Thoracic aorta (tissue), 2 donors: ENCODE measurements around the gene TAMALIN. TPM values are rescaled to one million over a fixed set of nuclear protein-coding genes. Genes with fewer than 3 reads are reported as not detected.

ENCODE experiments used
- ATAC-seq: fragments of 150-250 bp; one replicate; pipeline ENCODE4 v1.8.0; 2017; ENCODE audit warnings: low read depth; ENCODE audit not compliant: insufficient number of reproducible peaks, low FRiP score
- DNase-seq: peaks from one replicate; pipeline ENCODE4 v3.0.0-alpha.2; 2020; ENCODE audit warnings: low spot score
- H3K27ac ChIP-seq, 2 donors: fragments of 200-600 bp; sonication (generic); 1 replicate in 1 of 2; 2 replicates in 1 of 2; pipeline ENCODE4 v1.5.1; 2016; ENCODE audit warnings: mild to moderate bottlenecking in 2 of 2, moderate library complexity in 2 of 2
- H3K27me3 ChIP-seq: fragments of 200-600 bp; sonication (generic); replicated peaks from 2 replicates; pipeline ENCODE4 v1.6.0; 2016; ENCODE audit warnings: mild to moderate bottlenecking; ENCODE audit not compliant: insufficient read depth
- H3K36me3 ChIP-seq: fragments of 200-600 bp; sonication (generic); one replicate; pipeline ENCODE4 v1.5.1; 2016
- H3K4me1 ChIP-seq, 2 donors: fragments of 200-600 bp; sonication (generic); 1 replicate in 1 of 2; 2 replicates in 1 of 2; pipeline versions ENCODE4 v1.5.1 to v1.6.0; 2016; ENCODE audit warnings: low read depth in 2 of 2, mild to moderate bottlenecking in 1 of 2; ENCODE audit not compliant: control insufficient read depth in 1 of 2
- H3K4me3 ChIP-seq: fragments of 200-600 bp; sonication (generic); 2 replicates; pipeline ENCODE4 v1.5.1; 2016; ENCODE audit warnings: mild to moderate bottlenecking
- H3K9me3 ChIP-seq: fragments of 200-600 bp; sonication (generic); 2 replicates; pipeline ENCODE4 v1.5.1; 2016
- CTCF ChIP-seq: fragments of 200-600 bp; sonication (generic); IDR thresholded peaks from one replicate; pipeline ENCODE4 v1.5.1; 2019; ENCODE audit warnings: antibody characterized with exemption
- total RNA-seq, 2 donors: library from RNA; depleted of rRNA; stranded (reverse); fragments of >200 nt; gene quantifications; one replicate each; pipeline versions ENCODE4 v1.1.0 to v1.2.3, GENCODE V29; 2016

Gene TAMALIN
- total RNA-seq, 2 donors from 2014 or later: 17.0 to 21.9 TPM

GRCh38 chr12:52003591-52003990, 3.2 kb upstream of the TAMALIN start:
- peaks cover 2 to 12% of the 10 kb centered on the region in 2 donors for H3K4me1 ChIP-seq
- no peak overlapping the region for H3K4me3 ChIP-seq
- H3K27me3 ChIP-seq: no peaks in the 10 kb centered on the region
- H3K27ac ChIP-seq: no peak overlapping the region
- H3K9me3 ChIP-seq: no peaks in the 10 kb centered on the region
- no peak for ATAC-seq
- no peak for DNase-seq
- H3K36me3 ChIP-seq: no peaks in the 10 kb centered on the region
- TF ChIP-seq CTCF: no peak

- DNase-seq (no peak), ATAC-seq (no peak)
- Histone ChIP-seq H3K27me3 (no peaks in the 10 kb centered on the region), H3K36me3 (no peaks in the 10 kb centered on the region), H3K4me3 (no peak overlapping the region), H3K9me3 (no peaks in the 10 kb centered on the region), H3K27ac (no peak overlapping the region), H3K4me1 (peaks cover 2 to 18% of the 10 kb centered on the region in 2 donors)
- TF ChIP-seq CTCF: peak; percentile 48
Observed at GRCh38 chr12:52004042-52004648, 2.6 kb upstream of the TAMALIN start.

GRCh38 chr12:52005218-52005902, 1.4 kb upstream of the TAMALIN start:
- Histone ChIP-seq H3K27me3 (no peaks in the 10 kb centered on the region), H3K27ac (no peak overlapping the region), H3K36me3 (no peaks in the 10 kb centered on the region), H3K4me1 (peaks cover 3 to 27% of the 10 kb centered on the region in 2 donors), H3K9me3 (no peaks in the 10 kb centered on the region), H3K4me3 (no peak overlapping the region)
- no peak for TF ChIP-seq CTCF
- ATAC-seq: no peak
- DNase-seq: no peak

- peaks cover 8 to 34% of the 10 kb centered on the region in 2 donors for H3K4me1 ChIP-seq
- peak overlapping the region; percentile 73 for H3K4me3 ChIP-seq
- ATAC-seq (no peak), DNase-seq (no peak)
- no peak overlapping the region for H3K27ac ChIP-seq
- H3K36me3 ChIP-seq: no peaks in the 10 kb centered on the region
- no peaks in the 10 kb centered on the region for H3K9me3 ChIP-seq
- no peaks in the 10 kb centered on the region for H3K27me3 ChIP-seq
- no peak for TF ChIP-seq CTCF
Observed at GRCh38 chr12:52005903-52006703, 643 bp upstream of the TAMALIN start.
